H1 (cell line): Measurements from ENCODE around the gene CRYBA4. TPM values are rescaled to one million over a fixed set of nuclear protein-coding genes. Genes with fewer than 3 reads are reported as not detected.

Experiments
- CBX5 ChIP-seq: fragments of 300-800, 300-1000 bp; sonication (generic); IDR thresholded peaks from 2 replicates; pipeline ENCODE4 v1.7.1; 2016; ENCODE audit warnings: antibody characterized with exemption, low read length, low read depth
- CEBPB ChIP-seq: IDR thresholded peaks from 2 replicates; pipeline ENCODE4 v1.6.1; 2012; ENCODE audit warnings: low read depth, low read length
- EP300 ChIP-seq, 2 experiments: IDR thresholded peaks; 1 replicate in 1 of 2; 2 replicates in 1 of 2; pipeline ENCODE4 v1.6.1; 2011 to 2012; ENCODE audit warnings: low read depth in 2 of 2, low read length in 2 of 2, mild to moderate bottlenecking in 2 of 2, borderline replicate concordance in 1 of 2, inconsistent platforms in 1 of 2, moderate library complexity in 1 of 2
- HDAC2 ChIP-seq, 2 experiments: fragments of 300-600 bp in 1 of 2; sonication (generic) in 1 of 2; IDR thresholded peaks; 2 replicates each; pipeline ENCODE4 v1.6.1; 2011 to 2012; ENCODE audit warnings: low read depth in 2 of 2, low read length in 2 of 2, mild to moderate bottlenecking in 2 of 2, moderate library complexity in 2 of 2, borderline replicate concordance in 1 of 2, inconsistent platforms in 1 of 2
- SP2 ChIP-seq: IDR thresholded peaks from 2 replicates; pipeline ENCODE4 v1.6.1; 2012; ENCODE audit warnings: mild to moderate bottlenecking, low read length, inconsistent platforms
- SRF ChIP-seq: IDR thresholded peaks from 2 replicates; pipeline ENCODE4 v1.6.1; 2011; ENCODE audit warnings: mild to moderate bottlenecking, low read depth, low read length, moderate library complexity
- polyA plus RNA-seq, 7 experiments: library from polyadenylated mRNA; depleted of rRNA in 3 of 7; stranded (reverse) in 5 of 7; unstranded in 2 of 7; fragments of >200 nt in 5 of 7; fragments of 200-250 nt in 2 of 7; gene quantifications; 1 replicate in 5 of 7; 2 replicates in 1 of 7; 4 replicates in 1 of 7; pipeline versions ENCODE4 v1.2.1 to v1.2.3, GENCODE V29; 2011 to 2013; ENCODE audit warnings: missing spikeins in 2 of 7, mixed read lengths in 2 of 7
- total RNA-seq: library from RNA; stranded (reverse); fragmentation: NEBNext Ultra II Directional; extraction: Animal tissue kit (Norgen Biotek cat#: 25700); gene quantifications from 2 replicates; pipeline ENCODE4 v1.2.1, GENCODE V29; 2021
- TF ChIP-seq, protein P1 (sequence below): fragments of 300-600 bp; sonication (generic); IDR thresholded peaks from 2 replicates; pipeline ENCODE4 v1.7.1; 2012; ENCODE audit warnings: low read length, moderate library complexity, mild to moderate bottlenecking, inconsistent platforms; ENCODE audit not compliant: insufficient replicate concordance
- TF ChIP-seq, protein P2 (sequence below): IDR thresholded peaks from 2 replicates; pipeline ENCODE4 v1.6.1; 2012; ENCODE audit warnings: low read length, inconsistent platforms

CRYBA4 gene
- total and polyA plus RNA-seq, 2 of the 8 experiments (the other 6 are each of a cell fraction or from before 2014, with no cell fraction given) = 0.67 to 3.1 TPM

DNA sequence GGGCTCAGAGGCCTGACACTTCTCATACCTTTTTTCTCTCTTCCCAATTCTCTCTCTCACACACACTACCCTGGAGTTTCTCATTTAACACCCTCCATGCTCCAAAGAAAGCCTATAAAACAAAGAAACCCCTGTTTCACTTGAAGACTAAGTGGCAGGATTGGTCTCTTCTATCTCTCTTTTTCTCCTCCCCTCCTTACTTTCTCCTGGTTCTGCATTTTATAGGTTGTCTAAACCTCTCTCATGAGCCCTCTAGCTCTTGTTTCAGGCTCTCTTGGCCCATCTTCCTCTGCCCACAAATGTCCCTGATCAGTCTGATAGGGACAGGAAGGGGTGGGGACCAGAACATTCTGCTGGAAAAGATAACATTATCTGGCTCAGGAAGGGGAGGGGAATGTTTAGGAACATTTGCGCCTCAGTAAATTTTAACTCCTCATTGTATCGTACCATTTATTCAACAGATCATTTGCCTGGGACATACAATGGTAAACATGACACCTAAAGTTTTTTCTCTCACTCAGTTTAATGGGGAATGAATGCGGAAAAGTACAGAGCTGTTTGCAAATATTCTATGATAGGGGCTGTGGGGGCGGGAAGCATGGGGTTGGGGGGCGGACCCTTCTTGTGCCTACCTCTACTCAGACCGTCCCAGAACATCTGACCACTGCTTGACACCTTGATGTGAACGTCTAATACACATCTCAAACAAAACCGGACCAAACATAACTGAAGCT lies 10.8 kb downstream of the CRYBA4 start (continued):
- no peak for TF ChIP-seq HDAC2 (IDR thresholded peaks at IDR 0.05; ENCODE audit: borderline replicate concordance in 1 of 2, low read depth in 2 of 2, low read length in 2 of 2)
- TF ChIP-seq, protein P1, sequence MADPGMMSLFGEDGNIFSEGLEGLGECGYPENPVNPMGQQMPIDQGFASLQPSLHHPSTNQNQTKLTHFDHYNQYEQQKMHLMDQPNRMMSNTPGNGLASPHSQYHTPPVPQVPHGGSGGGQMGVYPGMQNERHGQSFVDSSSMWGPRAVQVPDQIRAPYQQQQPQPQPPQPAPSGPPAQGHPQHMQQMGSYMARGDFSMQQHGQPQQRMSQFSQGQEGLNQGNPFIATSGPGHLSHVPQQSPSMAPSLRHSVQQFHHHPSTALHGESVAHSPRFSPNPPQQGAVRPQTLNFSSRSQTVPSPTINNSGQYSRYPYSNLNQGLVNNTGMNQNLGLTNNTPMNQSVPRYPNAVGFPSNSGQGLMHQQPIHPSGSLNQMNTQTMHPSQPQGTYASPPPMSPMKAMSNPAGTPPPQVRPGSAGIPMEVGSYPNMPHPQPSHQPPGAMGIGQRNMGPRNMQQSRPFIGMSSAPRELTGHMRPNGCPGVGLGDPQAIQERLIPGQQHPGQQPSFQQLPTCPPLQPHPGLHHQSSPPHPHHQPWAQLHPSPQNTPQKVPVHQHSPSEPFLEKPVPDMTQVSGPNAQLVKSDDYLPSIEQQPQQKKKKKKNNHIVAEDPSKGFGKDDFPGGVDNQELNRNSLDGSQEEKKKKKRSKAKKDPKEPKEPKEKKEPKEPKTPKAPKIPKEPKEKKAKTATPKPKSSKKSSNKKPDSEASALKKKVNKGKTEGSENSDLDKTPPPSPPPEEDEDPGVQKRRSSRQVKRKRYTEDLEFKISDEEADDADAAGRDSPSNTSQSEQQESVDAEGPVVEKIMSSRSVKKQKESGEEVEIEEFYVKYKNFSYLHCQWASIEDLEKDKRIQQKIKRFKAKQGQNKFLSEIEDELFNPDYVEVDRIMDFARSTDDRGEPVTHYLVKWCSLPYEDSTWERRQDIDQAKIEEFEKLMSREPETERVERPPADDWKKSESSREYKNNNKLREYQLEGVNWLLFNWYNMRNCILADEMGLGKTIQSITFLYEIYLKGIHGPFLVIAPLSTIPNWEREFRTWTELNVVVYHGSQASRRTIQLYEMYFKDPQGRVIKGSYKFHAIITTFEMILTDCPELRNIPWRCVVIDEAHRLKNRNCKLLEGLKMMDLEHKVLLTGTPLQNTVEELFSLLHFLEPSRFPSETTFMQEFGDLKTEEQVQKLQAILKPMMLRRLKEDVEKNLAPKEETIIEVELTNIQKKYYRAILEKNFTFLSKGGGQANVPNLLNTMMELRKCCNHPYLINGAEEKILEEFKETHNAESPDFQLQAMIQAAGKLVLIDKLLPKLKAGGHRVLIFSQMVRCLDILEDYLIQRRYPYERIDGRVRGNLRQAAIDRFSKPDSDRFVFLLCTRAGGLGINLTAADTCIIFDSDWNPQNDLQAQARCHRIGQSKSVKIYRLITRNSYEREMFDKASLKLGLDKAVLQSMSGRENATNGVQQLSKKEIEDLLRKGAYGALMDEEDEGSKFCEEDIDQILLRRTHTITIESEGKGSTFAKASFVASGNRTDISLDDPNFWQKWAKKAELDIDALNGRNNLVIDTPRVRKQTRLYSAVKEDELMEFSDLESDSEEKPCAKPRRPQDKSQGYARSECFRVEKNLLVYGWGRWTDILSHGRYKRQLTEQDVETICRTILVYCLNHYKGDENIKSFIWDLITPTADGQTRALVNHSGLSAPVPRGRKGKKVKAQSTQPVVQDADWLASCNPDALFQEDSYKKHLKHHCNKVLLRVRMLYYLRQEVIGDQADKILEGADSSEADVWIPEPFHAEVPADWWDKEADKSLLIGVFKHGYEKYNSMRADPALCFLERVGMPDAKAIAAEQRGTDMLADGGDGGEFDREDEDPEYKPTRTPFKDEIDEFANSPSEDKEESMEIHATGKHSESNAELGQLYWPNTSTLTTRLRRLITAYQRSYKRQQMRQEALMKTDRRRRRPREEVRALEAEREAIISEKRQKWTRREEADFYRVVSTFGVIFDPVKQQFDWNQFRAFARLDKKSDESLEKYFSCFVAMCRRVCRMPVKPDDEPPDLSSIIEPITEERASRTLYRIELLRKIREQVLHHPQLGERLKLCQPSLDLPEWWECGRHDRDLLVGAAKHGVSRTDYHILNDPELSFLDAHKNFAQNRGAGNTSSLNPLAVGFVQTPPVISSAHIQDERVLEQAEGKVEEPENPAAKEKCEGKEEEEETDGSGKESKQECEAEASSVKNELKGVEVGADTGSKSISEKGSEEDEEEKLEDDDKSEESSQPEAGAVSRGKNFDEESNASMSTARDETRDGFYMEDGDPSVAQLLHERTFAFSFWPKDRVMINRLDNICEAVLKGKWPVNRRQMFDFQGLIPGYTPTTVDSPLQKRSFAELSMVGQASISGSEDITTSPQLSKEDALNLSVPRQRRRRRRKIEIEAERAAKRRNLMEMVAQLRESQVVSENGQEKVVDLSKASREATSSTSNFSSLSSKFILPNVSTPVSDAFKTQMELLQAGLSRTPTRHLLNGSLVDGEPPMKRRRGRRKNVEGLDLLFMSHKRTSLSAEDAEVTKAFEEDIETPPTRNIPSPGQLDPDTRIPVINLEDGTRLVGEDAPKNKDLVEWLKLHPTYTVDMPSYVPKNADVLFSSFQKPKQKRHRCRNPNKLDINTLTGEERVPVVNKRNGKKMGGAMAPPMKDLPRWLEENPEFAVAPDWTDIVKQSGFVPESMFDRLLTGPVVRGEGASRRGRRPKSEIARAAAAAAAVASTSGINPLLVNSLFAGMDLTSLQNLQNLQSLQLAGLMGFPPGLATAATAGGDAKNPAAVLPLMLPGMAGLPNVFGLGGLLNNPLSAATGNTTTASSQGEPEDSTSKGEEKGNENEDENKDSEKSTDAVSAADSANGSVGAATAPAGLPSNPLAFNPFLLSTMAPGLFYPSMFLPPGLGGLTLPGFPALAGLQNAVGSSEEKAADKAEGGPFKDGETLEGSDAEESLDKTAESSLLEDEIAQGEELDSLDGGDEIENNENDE = no peak
- TF ChIP-seq CEBPB = no peak
- TF ChIP-seq SRF = no peak
- TF ChIP-seq CBX5 = no peak
- no peak for TF ChIP-seq SP2
- TF ChIP-seq, protein P2, sequence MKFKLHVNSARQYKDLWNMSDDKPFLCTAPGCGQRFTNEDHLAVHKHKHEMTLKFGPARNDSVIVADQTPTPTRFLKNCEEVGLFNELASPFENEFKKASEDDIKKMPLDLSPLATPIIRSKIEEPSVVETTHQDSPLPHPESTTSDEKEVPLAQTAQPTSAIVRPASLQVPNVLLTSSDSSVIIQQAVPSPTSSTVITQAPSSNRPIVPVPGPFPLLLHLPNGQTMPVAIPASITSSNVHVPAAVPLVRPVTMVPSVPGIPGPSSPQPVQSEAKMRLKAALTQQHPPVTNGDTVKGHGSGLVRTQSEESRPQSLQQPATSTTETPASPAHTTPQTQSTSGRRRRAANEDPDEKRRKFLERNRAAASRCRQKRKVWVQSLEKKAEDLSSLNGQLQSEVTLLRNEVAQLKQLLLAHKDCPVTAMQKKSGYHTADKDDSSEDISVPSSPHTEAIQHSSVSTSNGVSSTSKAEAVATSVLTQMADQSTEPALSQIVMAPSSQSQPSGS = no peak
- no peak for TF ChIP-seq EP300 (IDR thresholded peaks at IDR 0.05; ENCODE audit: borderline replicate concordance in 1 of 2, low read depth in 2 of 2, low read length in 2 of 2)
